Activated T-helper 1 cell treated with anti-CD3 and anti-CD28 coated beads, Interleukin-12 subunit alpha, Interleukin-12 subunit beta, Interleukin-2, Interleukin-4 antibody, amounts not matched to agents 30 ng/mL and 10 ng/mL and 1 ng/mL, durations not matched to agents 14 hours and 24 hours and 36 hours (primary cell): ENCODE results near the gene ADAD2. TPM values are rescaled to one million over a fixed set of nuclear protein-coding genes. Genes with fewer than 3 reads are reported as not detected.

ENCODE experiments used
- DNase-seq: peaks from one replicate; pipeline ENCODE4 v3.0.0; 2021; ENCODE audit warnings: low spot score
- H3K27ac Mint-ChIP-seq: one replicate; pipeline ENCODE4 v1.8.0; 2021; ENCODE audit warnings: mild to moderate bottlenecking, mixed read lengths
- H3K27me3 Mint-ChIP-seq: one replicate; pipeline ENCODE4 v1.8.0; 2022; ENCODE audit warnings: mild to moderate bottlenecking, moderate library complexity, mixed read lengths; ENCODE audit not compliant: insufficient read depth
- H3K36me3 Mint-ChIP-seq: one replicate; pipeline ENCODE4 v1.8.0; 2021; ENCODE audit warnings: low read depth, mixed read lengths
- H3K4me1 Mint-ChIP-seq: one replicate; pipeline ENCODE4 v1.8.0; 2021; ENCODE audit warnings: low read depth, mixed read lengths
- H3K4me3 Mint-ChIP-seq: one replicate; pipeline ENCODE4 v1.8.0; 2021; ENCODE audit warnings: mild to moderate bottlenecking, moderate library complexity, mixed read lengths
- H3K9me3 Mint-ChIP-seq: one replicate; pipeline ENCODE4 v1.8.0; 2021; ENCODE audit warnings: mixed read lengths
- intact Hi-C: fragments of 100-400 bp; cut with micrococcal nuclease; formaldehyde crosslinking; loops from one replicate; pipeline ENCODE4 v1.15.1; 2024
- total RNA-seq: library from RNA; stranded (reverse); gene quantifications from 2 replicates; pipeline ENCODE4 v1.2.3, GENCODE V29; 2022

Gene ADAD2
- total RNA-seq, 1 donor from 2014 or later, result not detected

DNA sequence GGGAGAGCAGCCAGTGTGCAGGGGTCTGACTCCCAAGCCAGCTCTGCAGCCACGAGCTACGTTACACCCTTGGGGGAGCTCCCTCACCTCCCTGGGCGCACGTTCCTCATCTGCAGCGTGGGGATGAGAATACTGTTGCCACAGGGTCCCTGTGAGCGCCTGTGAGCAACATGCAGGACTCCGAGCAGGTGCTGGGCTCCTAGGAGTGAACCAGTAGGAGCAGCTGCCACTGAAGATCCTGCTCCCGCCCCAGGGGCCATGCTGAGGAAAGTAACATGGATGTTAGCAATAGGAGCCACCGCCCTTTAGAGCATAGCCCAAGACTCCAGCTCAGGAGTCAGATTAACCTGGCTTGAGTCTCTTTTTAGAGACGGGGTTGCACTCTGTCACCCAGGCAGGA is 29.9 kb upstream of the ADAD2 start:
- Mint-ChIP-seq H3K27ac (no peak overlapping the region), H3K9me3 (no peaks in the 10 kb centered on the region), H3K4me3 (no peak overlapping the region)

DNA sequence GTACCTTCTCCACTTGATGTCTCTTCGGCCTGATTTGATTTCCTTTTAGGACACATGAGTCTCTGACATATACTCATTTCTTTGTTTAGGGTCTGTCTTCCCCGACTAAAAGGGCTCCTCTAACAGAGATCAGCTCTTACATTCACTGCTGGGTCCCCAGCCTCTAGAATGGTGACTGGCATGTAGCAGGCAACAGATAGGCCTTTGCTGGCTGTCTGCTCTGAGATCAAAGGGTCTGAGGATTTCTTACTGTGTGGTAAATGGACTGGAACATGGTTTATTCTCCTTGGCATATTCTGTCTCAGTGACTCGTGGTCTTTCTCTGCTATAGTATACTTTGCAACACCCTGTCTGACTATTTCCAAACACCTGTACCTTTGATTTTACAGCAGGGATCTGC is 29.2 kb upstream of the ADAD2 start:
- Mint-ChIP-seq H3K9me3 (no peaks in the 10 kb centered on the region), H3K4me1 (no peaks in the 10 kb centered on the region), H3K36me3 (no peaks in the 10 kb centered on the region), H3K4me3 (no peak overlapping the region), H3K27ac (no peak overlapping the region), H3K27me3 (peaks cover 34% of the 10 kb centered on the region)
- DNase-seq, result no peak
- intact Hi-C loops, result no loop called here

More for the DNA sequence above, 29.9 kb upstream of the ADAD2 start:
- H3K36me3 Mint-ChIP-seq, result no peaks in the 10 kb centered on the region
- DNase-seq, result no peak
- H3K4me1 Mint-ChIP-seq, result no peaks in the 10 kb centered on the region
- H3K27me3 Mint-ChIP-seq, result peaks cover 36% of the 10 kb centered on the region
- intact Hi-C loops, result no loop called here

DNA sequence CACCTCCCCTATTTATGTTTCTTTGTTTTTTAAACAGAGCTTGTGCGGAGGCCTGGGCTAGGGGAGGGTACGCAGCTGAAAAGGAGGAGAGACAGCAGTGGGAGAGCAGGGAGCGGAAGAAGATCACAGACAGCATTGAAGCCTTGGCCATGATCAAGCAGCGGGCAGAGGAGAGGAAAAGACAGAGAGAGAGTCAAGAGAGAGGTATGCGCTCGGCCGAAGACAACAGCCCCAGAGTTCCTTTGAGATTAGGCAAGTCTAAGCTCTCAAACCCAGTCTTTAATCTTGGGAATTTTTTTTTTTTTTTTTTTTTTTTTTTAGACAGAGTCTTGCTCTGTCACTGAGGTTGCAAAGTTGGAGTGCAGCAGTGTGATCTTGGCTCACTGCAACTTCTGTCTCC is 25.2 kb upstream of the ADAD2 start:
- no peak for DNase-seq
- no peaks in the 10 kb centered on the region for H3K9me3 Mint-ChIP-seq
- intact Hi-C loops, result no loop called here
- H3K27ac Mint-ChIP-seq, result no peak overlapping the region
- H3K36me3 Mint-ChIP-seq, result no peaks in the 10 kb centered on the region
- H3K4me3 Mint-ChIP-seq, result no peak overlapping the region
- peaks cover 12% of the 10 kb centered on the region for H3K27me3 Mint-ChIP-seq
- H3K4me1 Mint-ChIP-seq, result no peaks in the 10 kb centered on the region

DNA sequence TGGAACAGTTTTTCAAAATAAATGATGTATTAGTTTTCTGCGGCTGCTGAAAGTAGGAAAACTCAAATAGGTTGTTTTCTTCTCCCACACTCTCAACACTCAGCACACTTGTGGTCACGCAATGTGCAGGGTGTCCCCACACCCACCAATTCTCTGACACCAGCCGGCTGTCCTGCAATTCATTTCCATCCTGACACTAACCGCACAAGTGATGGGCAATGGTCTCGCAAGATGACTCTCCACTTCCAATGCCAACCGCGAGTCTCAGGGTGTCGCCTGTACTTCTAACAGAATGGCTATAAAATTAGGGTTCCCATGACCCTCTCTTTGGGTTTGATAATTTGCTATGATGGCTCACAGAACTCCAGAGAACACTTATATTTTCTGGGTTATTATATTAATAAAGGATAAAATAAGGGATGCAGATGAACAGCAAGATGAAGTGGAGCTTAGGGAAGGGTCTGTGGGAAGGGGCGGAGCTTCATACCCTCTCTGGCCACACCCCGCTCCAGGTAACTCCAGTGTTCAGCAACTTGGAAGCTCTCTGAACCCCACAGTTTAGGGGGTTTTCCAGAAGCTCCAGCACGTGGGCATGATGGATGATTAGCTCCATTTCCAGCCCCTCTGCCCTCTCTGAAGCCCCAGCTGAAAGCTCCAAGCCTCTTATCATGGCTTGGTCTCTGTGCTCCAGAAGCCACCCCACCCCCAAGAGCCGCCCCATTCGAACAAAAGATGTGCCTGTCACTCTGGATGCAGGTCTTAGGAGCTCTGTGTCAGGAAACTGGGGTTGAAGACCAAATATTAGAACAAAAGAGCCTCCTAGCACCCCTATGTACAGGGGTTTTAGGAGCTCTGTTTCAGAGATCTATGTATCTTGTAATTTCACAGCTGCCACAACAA is 23.9 kb upstream of the ADAD2 start:
- H3K9me3 Mint-ChIP-seq, result no peaks in the 10 kb centered on the region
- H3K36me3 Mint-ChIP-seq, result no peaks in the 10 kb centered on the region
- no peaks in the 10 kb centered on the region for H3K4me1 Mint-ChIP-seq
- intact Hi-C loops, result no loop called here
- H3K27ac Mint-ChIP-seq, result no peak overlapping the region
- no peak overlapping the region for H3K4me3 Mint-ChIP-seq
- peaks cover 12% of the 10 kb centered on the region for H3K27me3 Mint-ChIP-seq
- DNase-seq, result no peak

DNA sequence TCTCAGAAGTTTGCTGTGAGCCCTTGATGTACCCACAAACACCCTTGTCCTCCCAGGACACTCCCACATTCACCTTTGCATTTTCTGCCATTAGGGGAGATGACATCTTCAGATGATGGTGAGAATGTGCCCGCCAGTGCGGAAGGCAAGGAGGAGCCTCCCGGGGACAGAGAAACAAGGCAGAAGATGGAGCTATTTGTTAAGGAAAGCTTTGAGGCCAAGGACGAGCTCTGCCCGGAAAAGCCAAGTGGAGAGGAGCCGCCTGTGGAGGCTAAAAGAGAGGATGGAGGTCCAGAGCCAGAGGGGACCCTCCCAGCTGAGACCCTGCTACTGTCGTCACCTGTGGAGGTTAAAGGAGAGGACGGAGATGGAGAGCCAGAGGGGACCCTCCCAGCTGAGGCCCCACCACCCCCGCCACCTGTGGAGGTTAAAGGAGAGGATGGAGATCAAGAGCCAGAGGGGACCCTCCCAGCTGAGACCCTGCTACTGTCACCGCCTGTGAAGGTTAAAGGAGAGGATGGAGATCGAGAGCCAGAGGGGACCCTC is 21.1 kb upstream of the ADAD2 start:
- H3K36me3 Mint-ChIP-seq, result no peaks in the 10 kb centered on the region
- no peak for DNase-seq
- no peak overlapping the region for H3K27ac Mint-ChIP-seq
- no peak overlapping the region for H3K4me3 Mint-ChIP-seq
- intact Hi-C loops, result no loop called here
- peaks cover 5% of the 10 kb centered on the region for H3K27me3 Mint-ChIP-seq
- no peaks in the 10 kb centered on the region for H3K4me1 Mint-ChIP-seq
- no peaks in the 10 kb centered on the region for H3K9me3 Mint-ChIP-seq

DNA sequence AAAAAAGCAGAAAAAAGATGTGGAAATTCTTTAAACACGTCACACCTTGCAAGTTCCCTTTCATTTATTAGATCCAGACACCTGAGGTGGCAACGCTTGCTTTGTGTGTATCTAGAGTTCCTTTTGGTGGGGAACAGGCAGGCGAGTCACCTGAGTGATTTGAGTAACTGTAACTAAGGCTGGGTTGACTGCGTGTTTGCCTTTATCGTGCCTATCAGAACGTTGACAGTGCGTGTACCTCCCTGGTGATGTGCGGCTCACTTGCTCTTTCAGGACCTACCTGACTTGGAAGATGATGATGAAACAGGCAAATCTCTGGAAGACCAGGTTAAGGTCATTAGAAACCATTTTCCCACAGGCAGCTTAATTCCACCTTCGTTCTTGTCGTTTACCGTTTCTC is 16.6 kb upstream of the ADAD2 start:
- H3K4me3 Mint-ChIP-seq, result no peak overlapping the region
- intact Hi-C loops, result loop anchor here (2.0 kb wide), 1 partner anchor 30 kb away; the partner anchor contains the start of genes DNAAF1 and HSDL1
- H3K27ac Mint-ChIP-seq, result no peak overlapping the region
- H3K36me3 Mint-ChIP-seq, result peaks cover 5% of the 10 kb centered on the region
- peaks cover 6% of the 10 kb centered on the region for H3K4me1 Mint-ChIP-seq
- no peaks in the 10 kb centered on the region for H3K27me3 Mint-ChIP-seq
- DNase-seq, result no peak
- H3K9me3 Mint-ChIP-seq, result no peaks in the 10 kb centered on the region

DNA sequence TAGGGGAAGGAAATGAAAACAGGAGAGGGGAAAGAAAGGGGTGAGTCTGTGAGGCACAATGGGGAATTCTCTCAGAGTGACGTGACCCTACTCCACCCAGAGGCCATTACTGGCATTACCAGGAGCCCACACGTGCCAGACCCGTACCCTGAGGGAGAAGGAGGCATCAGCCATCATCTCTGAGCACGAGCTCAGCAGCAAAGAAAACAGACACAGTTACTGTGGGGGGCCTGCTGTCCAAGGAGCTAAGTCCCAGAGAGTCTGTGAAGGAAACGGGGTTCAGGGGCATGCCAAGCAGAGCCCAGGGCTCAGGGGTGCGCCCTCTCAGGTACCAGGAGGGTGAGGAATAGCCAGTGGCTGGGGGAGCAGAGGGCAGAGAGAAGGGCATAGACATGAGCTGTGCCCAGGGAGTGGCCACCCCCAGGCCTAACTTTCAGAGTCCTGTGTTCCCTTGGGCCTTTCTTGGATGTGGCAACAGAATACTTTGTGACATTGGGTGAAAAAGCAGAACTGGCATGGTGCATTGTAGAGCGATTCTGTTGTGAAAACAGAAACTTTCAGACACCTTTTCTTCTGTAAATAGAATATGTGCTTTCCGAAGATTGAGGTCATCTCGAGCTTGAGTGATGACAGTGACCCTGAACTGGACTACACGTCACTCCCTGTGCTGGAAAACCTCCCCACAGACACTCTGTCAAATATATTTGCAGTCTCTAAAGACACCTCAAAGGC is 15.4 kb upstream of the ADAD2 start:
- peaks cover 6% of the 10 kb centered on the region for H3K4me1 Mint-ChIP-seq

DNA sequence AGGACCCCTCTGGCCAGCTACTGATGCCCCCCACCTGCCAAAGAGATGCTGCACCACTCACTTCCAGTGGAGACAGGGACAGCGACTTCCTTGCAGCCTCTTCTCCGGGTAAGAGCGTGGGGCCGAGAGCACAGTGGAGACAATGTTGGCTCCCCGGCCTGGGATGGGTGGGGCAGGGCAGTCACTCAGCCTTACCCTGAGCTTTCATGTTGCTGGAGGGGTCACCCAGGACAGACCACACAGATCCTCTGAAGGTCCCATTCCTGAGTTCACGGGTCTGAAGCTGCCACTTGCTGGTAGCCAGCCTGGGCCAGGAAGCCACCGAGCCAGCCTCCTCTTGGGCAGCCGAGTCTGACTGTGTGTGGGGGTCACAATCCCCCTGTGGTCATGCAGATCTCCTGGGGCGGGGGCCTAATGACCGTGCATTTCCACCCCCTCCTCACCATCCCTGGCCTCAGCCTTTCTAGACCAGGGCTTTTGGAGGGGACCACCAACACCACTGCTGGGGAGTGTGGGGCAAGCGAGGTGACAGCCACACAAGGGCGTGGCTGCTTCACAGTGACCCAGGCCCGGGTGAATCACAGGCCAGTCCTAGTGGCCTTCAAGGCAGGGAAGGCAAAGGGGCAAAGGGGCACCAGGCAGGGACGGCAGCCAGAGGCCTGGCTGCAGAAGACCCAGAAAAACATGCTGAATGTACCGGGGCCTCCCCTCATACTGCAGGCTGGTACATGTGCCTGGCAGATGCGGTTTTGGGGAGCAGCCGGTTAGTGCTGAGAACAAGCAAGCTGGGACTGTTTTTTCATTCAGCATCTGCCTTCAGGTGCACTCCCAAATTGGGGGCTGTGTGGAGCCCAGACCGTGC is 14.5 kb upstream of the ADAD2 start:
- DNase-seq, result no peak
- Mint-ChIP-seq H3K36me3 (peaks cover 7% of the 10 kb centered on the region), H3K4me1 (peaks cover 6% of the 10 kb centered on the region), H3K27me3 (no peaks in the 10 kb centered on the region), H3K4me3 (no peak overlapping the region), H3K9me3 (no peaks in the 10 kb centered on the region), H3K27ac (no peak overlapping the region)
- intact Hi-C loops, result no loop called here

More for the DNA sequence above, 15.4 kb upstream of the ADAD2 start:
- Mint-ChIP-seq H3K4me3 (no peak overlapping the region), H3K9me3 (no peaks in the 10 kb centered on the region), H3K27ac (no peak overlapping the region), H3K27me3 (no peaks in the 10 kb centered on the region), H3K36me3 (peaks cover 5% of the 10 kb centered on the region)
- intact Hi-C loops, result loop anchor here (1.0 to 2.0 kb wide), 3 partner anchors 31 to 219 kb away; partner anchors contain the start of genes DNAAF1 and HSDL1
- peak; percentile 32 for DNase-seq

DNA sequence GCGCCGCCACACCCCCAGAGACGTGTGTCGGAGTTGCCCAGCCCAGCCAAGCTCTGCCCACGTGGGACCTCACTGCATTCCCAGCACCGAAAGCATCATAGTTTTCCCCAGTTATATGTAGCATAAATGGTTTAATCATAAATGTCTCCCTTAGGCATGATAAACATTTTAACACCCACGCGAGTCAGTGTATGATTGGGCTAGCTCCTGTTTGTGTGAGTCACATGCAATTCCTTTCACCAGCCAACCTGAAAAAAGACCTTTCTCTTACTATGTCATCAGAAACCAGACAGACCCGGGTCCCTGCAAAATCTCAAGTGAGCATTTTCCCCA is 13.2 kb upstream of the ADAD2 start:
- intact Hi-C loops, result no loop called here
- no peaks in the 10 kb centered on the region for H3K9me3 Mint-ChIP-seq
- no peak overlapping the region for H3K4me3 Mint-ChIP-seq
- peaks cover 6% of the 10 kb centered on the region for H3K4me1 Mint-ChIP-seq
- peaks cover 10% of the 10 kb centered on the region for H3K36me3 Mint-ChIP-seq
- peak overlapping the region; percentile 61 for H3K27ac Mint-ChIP-seq
- DNase-seq, result no peak
- H3K27me3 Mint-ChIP-seq, result no peaks in the 10 kb centered on the region

DNA sequence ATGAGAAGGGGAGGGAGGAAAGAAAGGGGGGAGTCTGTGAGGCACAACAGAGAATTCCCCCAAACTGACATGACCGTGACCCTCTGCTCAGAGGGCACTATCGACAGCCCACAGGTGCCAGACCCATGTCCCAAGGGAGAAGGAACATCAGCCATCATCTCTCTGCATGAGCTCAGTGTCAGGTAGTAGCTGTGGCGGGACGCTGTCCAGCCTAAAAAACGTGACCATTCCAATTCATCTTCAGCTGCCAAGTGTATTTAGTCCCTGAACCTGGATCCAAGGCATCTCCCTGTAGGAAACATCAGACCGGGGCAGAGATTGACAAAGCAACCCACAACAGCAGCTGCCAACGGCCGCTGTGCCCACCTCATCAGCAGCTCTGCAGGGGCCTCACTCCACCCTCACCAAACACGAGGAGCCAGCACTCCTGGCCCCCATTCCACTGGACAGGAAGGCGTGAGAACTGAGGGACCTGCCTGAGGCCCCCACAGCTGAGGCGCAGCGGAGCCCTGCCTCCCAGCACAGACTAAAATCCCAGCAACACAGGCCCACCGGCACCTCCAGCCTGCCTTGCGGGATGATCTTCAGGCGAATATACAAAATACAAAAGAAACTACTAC is 12.7 kb upstream of the ADAD2 start:
- no peak for DNase-seq
- intact Hi-C loops, result no loop called here
- H3K4me3 Mint-ChIP-seq, result no peak overlapping the region
- H3K36me3 Mint-ChIP-seq, result peaks cover 14% of the 10 kb centered on the region
- H3K4me1 Mint-ChIP-seq, result peaks cover 6% of the 10 kb centered on the region
- H3K27ac Mint-ChIP-seq, result peak overlapping the region; percentile 61
- H3K9me3 Mint-ChIP-seq, result no peaks in the 10 kb centered on the region
- H3K27me3 Mint-ChIP-seq, result no peaks in the 10 kb centered on the region

DNA sequence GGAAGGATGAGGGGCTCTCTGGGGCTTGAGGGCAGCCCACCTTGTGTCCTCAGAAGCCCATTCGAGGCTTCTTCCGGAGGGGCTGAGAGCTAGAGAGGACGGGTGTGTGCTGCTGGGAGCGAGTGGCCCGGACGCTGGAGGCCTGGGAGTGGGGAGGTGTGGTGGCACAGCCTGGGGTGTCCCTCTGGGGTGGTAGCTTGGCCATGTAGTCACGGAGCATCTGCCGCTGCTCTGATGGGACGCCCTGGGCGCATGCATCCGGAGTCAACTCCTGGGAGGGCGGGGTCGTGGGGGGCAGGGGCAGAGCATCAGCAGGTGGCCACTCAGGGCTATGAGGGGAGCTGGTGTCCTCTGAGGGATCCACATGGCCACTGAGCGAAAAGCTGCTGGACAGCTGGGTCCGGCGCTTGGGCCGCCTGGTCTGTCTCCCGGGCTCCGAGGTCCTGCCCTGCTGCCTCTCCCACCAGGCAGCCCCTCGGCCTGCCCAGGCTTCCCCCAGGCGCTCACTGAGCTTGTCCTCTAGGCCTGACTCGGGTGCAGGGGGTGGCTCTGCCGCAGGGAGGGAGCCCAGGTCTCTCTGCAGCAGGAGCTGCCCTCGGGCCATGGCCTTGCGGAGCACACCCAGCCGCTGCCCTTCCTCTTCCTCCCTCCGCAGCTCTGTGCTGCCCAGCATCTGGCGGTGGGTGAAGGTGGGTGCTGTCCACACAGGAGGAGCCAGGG is 11.9 kb upstream of the ADAD2 start:
- Mint-ChIP-seq H3K27ac (no peak overlapping the region), H3K4me1 (peaks cover 6% of the 10 kb centered on the region), H3K4me3 (no peak overlapping the region), H3K36me3 (peaks cover 15% of the 10 kb centered on the region), H3K9me3 (no peaks in the 10 kb centered on the region), H3K27me3 (no peaks in the 10 kb centered on the region)
- DNase-seq, result no peak
- intact Hi-C loops, result no loop called here
